HG03103 (cell line): ENCODE data around the gene EMC6.

Experiments
- ATAC-seq: cut with Tn5 transposase; IDR thresholded peaks from one replicate; pipeline ENCODE4 v1.9.1; 2021; ENCODE audit warnings: low read depth; ENCODE audit not compliant: unreplicated experiment

EMC6 gene

DNA sequence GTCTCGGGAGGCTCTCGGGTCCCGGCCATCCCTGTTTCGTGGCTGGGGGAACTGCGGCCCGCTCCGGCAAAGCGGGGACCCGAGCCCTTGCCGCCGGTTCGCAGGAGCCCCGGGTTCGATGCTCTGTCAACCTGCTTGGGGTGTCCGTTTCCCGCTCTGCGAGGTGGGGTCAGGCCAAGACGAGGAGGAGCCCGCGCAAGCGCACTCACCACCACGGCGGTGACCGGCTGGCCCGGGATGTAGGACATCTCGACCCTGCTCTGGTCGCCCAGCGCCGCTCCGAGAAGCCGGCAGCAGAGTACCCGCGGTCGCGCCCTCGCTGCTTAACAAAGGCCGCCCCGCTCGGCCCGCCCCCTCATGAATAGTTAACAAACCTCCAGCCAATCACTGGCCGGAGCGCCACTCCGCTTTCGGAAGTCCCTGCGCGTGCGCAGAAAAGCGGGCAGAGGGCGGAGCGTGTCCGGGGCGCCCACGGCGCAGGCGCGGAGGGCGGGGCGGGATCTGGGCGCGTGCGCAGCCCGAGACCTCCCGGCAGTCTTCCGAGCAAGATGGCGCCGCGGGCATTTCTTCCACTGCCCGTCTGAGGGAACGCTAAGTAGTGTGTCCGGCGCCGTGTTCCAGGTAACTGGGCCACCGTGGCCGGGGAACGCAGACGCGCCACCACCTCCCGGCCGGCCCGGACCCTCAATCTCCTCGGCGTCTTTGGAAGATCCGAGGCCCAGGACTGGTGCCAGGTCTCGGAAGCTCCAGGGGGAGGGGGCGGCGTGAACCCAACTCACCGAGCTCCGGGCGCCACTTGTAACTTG is at the start of gene EMC6, which contains the start of gene TAX1BP3:
TSS of gene EMC6 (plus strand) at position 534 of the 806 bp plus-strand sequence. CDS start 335 bp downstream, outside the sequence.
TSS of gene TAX1BP3 (minus strand) at position 300 of the 806 bp plus-strand sequence. CDS start at position 248, 52 bp downstream.
- peak; percentile 79 for ATAC-seq

DNA sequence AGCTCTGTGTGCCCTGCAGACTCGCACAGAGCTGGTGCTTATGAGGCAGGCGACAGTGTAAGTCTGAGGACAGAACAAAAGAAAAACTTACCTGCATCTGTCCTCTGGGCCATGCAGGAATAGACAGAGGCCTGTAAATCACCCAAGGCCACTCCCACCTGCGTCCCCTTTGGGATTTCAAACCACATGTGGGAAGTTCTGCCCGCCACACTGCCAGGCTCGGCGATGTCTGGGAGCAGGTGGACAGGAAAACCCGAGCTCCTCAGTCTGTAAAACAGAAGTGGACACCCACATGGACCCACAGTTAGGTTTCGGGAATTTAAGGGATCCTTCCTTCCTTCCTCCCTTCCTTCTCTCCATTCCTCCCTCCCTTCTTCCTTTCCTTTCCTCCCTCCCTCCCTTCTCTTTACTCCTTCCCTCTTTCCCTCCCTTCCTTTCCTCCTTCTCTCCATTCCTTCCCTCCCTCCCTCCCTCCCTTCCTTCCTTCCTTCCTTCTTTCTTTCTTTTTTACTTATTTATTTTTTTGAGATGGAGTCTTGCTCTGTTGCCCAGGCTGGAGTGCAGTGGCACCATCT is 47.4 kb upstream of the EMC6 start:
- ATAC-seq = no peak

DNA sequence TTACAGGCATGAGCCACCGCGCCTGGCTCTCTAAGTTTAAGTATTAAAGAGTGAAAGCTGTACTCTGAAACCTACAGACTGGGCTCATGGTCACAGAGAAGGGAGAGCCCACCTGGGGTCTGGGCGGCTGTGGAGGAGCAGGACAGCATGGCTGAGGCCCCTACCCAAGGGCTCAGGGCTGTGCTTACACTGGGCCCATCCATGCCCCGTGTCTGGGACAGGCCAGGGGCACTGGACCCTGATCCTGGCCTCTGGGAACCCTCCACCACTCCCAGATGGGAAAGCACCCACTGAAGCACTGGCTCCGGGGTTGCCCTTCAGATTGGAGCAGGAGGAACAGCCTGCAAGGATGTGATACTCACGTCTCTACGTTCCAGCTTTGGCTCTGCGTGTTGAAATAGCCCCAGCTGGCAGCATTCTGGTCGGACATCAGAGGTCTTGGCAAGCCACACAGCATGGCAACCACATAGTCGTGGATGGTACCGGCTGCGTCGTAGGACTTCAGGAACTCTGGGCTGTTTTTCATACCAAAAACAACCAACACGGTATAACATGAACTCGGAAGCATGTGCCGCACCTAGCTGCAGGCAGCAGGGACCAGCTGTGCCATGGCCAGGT is 45.5 kb upstream of the EMC6 start:
- ATAC-seq = no peak

DNA sequence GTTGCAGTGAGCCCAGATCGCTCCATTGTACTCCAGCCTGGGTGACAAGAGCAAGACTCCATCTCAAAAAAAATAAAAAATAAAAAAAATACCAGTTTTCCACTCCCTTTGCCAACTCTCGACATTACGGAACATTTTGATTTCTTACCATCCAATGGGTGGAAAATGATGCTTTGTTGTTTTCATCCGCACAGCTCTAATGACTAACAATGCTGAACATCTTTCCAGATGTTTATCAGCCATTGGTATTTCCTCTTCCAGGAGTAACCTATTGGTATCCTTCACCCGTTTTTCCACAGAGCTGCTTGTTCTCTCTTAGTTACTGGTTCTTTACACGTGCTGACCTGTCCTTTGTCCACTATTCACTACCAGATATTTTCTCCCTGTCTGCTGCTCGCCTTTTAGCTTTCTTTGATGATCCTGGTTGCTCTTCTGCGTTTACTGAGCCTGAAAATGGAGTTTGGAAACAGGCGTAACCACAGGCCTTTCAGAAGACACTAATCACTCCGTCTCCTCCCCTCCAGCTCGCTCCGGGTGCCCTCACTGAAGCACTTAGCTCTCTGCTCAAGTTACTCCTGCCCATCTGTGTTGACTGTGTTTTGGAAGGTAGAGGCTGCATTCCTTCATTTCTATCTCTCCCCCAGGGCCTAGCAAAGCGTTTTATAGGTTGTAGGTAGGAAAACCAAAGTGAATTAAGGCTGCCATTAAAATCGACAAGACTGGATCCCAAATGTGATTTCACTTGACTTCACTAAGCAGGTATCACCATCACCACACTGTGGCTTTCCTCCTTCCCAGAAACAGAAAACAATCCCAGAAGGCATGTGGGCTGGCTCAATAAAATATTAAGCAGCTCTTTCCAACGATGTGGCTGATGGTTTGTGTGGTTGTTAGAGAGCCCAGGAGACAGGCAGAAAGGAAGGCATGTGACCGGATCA is 41.5 kb upstream of the EMC6 start:
- no peak for ATAC-seq

DNA sequence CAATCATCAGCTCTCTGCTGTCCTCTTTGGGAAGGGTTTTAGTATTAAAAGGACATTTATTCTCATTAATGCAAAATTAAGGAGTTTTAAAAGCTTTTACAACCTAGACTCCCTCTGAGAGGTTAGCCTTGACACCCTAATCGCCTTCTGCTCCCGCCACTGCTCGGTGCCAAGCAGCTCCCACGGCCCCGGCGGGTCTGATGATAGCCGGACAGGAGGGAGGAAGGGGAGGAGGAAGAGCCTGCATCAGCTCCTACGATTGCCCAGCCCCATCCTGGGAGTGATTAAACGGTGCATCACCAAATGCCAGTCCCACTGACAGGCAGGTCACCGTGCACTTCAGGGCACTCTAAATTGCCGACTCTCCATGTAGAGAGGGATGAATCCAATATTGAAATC is 40.8 kb upstream of the EMC6 start:
- ATAC-seq = no peak

DNA sequence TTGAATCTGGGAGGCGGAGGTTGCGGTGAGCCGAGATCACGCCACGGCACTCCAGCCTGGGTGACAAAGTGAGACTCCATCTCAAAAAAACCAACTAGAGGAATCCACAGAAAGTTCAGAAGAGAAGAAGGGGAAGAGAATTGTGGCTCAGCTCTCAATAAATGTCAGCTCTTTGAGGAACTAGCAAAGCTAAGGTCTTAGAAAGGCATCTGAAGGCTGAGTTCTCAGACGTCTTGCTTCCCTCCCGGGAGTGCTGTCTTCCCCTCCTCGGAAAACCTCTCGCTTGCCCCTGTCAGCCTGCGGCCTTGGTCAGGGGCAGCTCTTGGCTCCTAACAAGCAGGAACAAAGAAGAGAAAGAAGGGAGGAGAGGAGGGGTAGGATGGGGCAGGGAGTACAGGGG is 37.8 kb upstream of the EMC6 start:
- ATAC-seq = no peak

DNA sequence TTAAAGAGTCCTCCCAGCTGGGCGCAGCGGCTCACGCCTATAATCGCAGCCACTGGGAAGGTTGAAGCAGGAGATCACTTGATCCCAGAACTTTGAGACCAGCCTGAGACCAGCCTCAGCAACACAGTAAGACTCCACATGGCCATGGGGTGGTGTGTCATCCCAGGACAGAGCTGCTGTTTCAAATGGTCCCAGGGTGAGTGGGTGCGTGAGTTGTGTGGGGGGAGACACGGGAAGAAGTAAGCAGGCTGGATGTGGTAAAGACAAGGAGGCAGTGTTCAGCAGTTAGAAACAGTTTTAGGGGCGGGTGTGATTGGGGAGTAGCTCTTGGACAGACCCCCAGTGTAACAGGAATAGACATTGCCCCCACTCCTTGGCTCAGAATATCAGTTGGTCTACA is 36.3 kb upstream of the EMC6 start:
- ATAC-seq = no peak

DNA sequence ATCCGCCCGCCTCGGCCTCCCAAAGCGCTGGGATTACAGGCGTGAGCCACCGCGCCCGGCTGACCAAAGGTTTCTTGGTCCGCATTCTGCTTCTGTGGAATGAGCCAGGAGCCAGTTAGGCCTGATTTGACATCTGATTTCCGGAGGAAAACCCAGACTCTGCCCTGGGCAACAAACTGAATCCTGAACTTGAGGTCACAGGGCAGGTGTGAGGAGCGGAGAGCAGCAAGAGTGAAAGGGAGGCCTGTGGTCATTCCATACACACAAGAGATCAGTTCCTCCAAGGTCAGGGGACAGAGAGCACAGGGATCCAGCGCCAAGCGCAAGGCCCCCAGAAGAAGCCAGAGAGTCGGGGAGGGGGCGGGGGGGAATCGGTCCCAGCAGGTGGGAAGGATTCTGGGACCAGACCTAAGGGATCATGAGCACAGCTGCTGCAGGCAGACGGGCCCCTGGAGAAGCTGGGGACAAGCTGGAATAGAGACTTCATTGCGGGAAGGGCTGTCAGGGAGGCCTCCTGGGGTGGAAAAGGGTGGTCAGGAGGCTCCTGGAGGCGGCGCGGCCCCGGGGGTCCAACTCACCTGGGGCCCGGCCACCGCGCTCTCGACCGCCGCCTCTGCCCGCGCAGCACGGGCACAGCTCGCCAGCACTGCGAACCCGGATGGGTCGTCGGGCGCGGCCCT is 33.0 kb upstream of the EMC6 start:
- ATAC-seq = peak; percentile 20

DNA sequence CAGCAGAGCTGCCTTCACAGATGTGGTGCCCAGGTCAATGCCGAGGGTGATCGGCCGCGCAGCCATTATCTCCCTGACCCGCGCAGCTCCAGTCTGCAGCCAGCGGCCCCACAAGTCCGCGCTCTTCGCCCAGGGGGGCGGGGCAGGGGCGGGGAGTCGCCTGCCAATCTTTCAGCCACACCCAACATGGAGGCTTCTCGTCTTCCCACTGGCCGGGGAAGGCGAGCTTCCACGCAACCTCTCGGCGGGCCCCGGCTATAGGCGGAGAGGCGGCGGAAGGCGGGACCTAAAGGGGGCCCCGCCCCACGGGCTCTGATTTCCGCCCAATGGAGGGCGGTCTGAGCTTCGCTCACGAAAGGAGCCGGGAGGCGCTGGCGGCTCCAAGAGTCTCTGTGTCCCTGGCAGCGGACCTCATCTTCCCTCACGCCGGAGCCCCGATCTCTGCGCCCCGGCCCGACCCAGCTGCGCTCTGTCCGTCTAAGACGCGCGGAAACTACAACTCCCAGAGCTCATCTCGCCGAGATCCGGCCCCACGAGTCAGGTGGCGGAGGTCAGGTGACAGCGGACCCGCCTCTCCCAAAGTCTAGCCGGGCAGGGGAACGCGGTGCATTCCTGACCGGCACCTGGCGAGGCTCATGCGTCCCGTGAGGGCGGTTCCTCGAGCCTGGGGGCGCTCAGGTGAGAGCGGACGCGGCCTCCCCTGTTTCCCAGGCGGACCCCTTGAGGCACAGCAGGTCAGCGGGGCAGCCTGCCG is 32.3 kb upstream of the EMC6 start, which contains the start of the genes CTNS and SHPK:
TSS of gene CTNS (plus strand) at position 607 of the 754 bp plus-strand sequence. CDS start 3,447 bp downstream, outside the sequence.
TSS of gene SHPK (minus strand) at position 97 of the 754 bp plus-strand sequence. CDS start at position 66, 31 bp downstream.
- peak; percentile 77 for ATAC-seq

DNA sequence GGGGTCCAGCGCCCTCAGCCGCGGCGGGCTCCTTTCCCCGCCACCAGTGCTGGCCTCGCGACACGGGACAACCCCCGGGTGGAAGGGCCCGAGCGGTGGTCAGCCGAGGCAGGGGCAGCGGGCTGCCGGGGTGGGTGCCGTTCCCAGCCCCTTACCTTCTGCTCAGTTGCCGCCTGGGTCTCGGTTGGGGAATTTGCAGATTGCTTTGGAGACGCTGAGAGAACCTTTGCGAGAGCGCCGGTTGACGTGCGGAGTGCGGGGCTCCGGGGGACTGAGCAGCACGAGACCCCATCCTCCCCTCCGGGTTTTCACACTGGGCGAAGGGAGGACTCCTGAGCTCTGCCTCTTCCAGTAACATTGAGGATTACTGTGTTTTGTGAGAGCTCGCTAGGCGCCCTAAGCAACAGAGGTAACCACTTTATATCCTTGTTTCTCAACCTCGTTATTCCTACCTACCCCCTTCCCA is 31.7 kb upstream of the EMC6 start:
- ATAC-seq = peak; percentile 4

DNA sequence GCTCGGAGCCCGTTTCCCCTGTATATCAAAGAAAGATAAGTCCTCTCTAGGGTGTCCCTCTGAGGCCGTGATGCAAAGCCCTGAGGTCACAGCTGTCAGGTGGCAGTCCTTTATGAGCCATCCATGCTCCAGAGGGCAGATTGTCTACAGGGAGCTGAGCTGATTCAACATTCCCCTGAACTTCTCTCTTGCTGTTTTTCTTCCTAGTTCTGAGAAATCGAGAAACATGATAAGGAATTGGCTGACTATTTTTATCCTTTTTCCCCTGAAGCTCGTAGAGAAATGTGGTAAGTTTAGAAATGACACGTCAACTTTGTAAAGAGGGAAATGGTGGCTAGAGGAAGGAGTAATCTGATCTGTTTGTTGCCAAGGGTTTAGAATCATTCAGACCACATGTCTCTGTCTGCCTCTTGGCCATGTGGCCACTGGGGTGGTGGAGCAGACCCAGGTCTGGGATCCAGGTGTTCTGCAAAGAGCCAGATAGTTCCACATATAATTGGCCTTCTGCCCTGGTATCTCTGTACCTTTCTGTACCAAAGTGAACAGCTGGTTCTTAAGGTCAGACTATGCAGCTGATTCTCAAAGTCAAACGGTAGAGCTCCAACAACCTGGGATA is 28.5 kb upstream of the EMC6 start:
- ATAC-seq = no peak

DNA sequence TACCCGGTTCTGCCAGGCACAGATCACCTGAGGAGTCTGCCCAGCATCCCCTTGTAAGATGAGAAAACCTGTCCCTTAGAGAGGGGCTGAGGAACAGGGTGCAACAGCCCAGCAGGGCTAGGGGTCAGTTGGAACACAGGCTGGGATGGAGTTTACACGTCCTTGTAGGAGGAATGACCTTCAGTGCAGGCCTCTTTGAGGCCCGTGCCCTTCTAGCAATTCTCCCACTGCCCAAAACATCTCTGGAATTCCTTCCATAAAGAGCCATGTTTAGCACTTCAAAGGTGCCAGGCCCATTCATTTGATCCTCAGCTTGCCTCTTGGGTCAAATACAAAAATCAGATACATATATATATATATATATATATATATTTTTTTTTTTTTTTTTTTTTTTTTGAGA is 27.6 kb upstream of the EMC6 start:
- no peak for ATAC-seq

DNA sequence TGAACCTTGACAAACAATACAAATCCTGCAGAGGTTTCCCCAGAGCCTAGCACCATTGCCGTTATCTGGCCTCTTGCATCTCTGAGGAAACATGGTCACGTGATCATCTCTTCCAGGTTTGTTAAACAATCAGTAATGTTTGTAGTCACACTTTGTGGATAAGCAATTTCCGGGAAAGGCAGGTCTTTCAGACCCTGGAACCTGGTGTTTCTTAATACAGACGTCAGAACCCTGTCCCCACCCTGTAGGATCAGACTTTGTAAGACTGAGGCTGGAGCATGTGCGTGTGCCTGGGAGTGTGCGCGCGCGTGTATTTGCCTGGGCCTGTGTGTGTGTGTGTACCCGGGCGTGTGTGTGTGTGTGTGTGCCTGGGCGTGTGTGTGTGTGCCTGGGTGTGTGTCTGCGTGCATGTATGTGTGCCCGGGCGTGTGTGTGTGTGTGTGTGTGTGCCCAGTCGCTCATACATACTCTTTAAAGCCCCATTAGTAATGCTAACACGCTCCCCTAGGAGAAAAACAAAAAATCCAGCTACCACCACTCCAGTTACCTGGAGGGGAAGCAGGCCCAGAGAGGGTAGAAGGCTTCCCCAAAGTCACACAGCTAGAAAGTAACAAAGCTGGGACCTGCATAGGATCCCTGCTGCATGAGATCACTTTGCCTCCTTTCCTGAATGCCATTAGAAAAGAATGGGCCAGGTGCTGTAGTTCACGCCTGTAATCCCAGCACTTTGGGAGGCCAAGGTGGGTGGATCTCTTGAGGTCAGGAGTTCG is 26.7 kb upstream of the EMC6 start:
- ATAC-seq = no peak

DNA sequence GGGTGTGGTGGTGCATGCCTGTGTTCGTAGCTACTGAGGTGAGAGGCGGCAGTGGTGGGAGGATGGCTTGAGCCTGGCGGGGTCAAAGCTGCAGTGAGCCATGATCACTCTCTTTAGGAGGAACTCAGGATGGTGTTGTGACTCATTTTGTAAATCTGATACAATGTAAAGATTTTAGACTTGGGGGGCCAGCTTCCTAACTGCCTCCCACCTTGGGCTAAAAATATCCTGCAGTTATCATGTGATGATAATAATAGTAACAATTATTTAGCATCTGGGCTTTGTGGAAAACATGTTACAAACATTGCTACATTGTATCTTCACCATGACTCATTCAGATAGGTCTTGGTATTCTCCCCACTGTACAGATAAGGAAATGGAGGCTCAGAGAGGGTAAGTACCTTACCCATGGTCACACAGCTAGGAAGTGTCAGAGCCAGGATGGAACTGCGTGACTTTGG is 24.7 kb upstream of the EMC6 start:
- no peak for ATAC-seq

DNA sequence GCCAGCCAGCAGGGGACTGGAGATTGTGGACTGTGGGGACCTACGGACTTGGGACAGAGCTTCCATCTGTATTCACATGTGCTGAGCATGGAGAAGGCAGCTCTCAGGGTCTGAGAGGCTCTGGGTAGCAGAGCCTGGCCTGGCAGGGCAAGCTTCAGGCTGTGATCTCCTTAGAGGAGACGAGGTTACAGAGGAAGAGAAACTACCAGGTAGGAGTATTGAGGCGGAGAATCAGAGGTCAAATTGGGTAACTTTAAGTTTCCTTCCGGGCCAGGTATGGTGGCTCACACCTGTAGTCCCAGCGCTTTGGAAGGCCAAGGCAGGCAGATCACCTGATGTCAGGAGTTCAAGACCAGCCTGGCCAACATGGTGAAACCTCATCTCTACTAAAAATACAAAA is 23.3 kb upstream of the EMC6 start:
- ATAC-seq = no peak

DNA sequence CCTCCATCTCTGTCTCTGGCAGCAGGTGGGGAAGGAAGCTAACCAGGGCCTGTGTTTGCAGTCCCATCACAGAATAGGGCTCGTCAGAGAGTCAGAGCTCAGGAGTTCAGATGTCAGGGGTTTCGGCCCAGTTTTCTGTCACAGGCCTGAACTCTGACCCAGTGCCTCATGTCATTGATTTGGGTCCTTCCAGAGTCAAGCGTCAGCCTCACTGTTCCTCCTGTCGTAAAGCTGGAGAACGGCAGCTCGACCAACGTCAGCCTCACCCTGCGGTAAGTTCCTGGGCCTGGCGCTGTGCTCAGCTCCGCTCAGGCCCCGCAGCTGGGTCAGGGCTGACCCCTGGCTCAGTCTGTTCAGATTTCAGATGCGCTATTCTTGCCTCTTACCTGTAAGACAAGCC is 21.4 kb upstream of the EMC6 start:
- ATAC-seq = no peak

DNA sequence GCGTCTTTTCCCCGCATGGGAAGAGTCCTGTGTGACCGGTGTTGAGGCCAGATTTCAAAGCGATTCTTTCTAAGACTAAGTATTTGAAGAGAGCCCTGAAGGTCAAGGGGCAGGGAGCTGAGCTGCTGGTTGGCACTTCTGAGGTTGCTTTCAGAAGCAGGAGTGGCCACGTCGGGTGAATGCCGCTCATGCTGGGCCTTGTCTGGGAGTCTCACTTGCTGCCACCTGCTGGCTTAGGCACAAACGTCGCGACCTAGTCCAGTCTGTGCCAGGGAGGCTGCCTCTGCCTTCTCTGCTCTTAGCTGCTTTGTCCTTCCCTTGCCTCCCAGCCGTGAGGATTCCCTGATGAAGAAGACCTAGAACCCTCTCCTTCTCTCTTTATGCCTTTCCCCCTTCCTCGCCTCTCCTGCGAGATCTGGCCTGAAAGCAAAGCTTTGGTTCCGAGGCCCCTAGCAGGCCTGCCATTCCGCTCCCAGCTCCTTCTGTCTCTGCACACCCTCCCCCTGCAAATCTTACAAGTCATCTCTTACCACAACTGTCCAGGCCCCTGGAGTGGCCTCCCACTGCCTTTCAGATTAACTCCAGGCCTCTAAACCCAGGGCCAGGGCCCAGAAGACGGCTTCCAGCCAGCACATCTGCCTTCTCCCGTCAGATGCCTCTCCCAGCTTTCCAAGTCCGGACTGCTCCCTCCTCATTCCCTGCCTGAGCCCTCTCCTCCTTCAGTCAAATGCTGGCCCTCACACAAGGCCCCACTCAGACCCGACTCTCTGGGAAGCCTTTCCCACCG is 20.6 kb upstream of the EMC6 start:
- ATAC-seq = no peak
